GM23338 (cell line): ENCODE results near the gene F7. TPM values are rescaled to one million over a fixed set of nuclear protein-coding genes. Genes with fewer than 3 reads are reported as not detected.
A peak's percentile ranks its signal among the peaks of the same experiment; 100 is the strongest.

Experiments used
- ATAC-seq: fragments of 200-7000 bp; cut with Tn5 transposase; 3 replicates; pipeline ENCODE4 v1.9.1; 2020
- DNase-seq: peaks from one replicate; pipeline ENCODE4 v3.0.0-alpha.2; 2015; ENCODE audit warnings: low spot score
- H2AFZ ChIP-seq: fragments of 200-600 bp; sonication (generic); 2 replicates; pipeline ENCODE4 v1.8.0; 2016; ENCODE audit warnings: antibody characterized with exemption, mild to moderate bottlenecking, moderate library complexity
- H3F3A ChIP-seq: fragments of 200-600 bp; sonication (generic); replicated peaks from 2 replicates; pipeline ENCODE4 v1.8.0; 2017; ENCODE audit warnings: antibody characterized with exemption, mixed run types, low read depth
- H3K27ac ChIP-seq: fragments of 200-600 bp; sonication (generic); 2 replicates; pipeline ENCODE4 v1.6.1; 2016; ENCODE audit warnings: low read depth
- H3K27me3 ChIP-seq: fragments of 200-600 bp; sonication (generic); 2 replicates; pipeline ENCODE4 v1.8.0; 2016; ENCODE audit warnings: mild to moderate bottlenecking, mixed run types, moderate library complexity; ENCODE audit not compliant: insufficient read depth
- H3K36me3 ChIP-seq: fragments of 200-600 bp; sonication (generic); 2 replicates; pipeline ENCODE4 v1.8.0; 2016; ENCODE audit warnings: mild to moderate bottlenecking; ENCODE audit not compliant: insufficient read depth
- H3K4me1 ChIP-seq: fragments of 200-600 bp; sonication (generic); 2 replicates; pipeline ENCODE4 v1.8.0; 2016; ENCODE audit warnings: mild to moderate bottlenecking, moderate library complexity; ENCODE audit not compliant: insufficient read depth
- H3K4me2 ChIP-seq: fragments of 200-600 bp; sonication (generic); 2 replicates; pipeline ENCODE4 v1.7.1; 2017; ENCODE audit warnings: mixed run types
- H3K4me3 ChIP-seq: fragments of 200-600 bp; sonication (generic); 2 replicates; pipeline ENCODE4 v1.6.1; 2016; ENCODE audit warnings: mixed run types
- H3K79me2 ChIP-seq: fragments of 200-600 bp; sonication (generic); replicated peaks from 2 replicates; pipeline ENCODE4 v1.8.0; 2017; ENCODE audit warnings: mild to moderate bottlenecking; ENCODE audit not compliant: insufficient read depth
- H3K9me2 ChIP-seq: fragments of 200-600 bp; sonication (generic); 2 replicates; pipeline ENCODE4 v1.8.0; 2017; ENCODE audit not compliant: insufficient read depth
- H4K20me1 ChIP-seq: fragments of 200-600 bp; sonication (generic); replicated peaks from 2 replicates; pipeline ENCODE4 v1.8.0; 2017; ENCODE audit warnings: mild to moderate bottlenecking; ENCODE audit not compliant: insufficient read depth
- H3K27ac Mint-ChIP-seq: 2 replicates; pipeline ENCODE4 v1.8.0; 2020; ENCODE audit warnings: inconsistent platforms, mild to moderate bottlenecking, moderate library complexity, mixed read lengths
- H3K27me3 Mint-ChIP-seq: 3 replicates; pipeline ENCODE4 v1.8.0; 2022; ENCODE audit warnings: low read depth, mild to moderate bottlenecking, moderate library complexity, mixed read lengths, inconsistent platforms; ENCODE audit not compliant: insufficient read depth, poor library complexity
- H3K36me3 Mint-ChIP-seq: 3 replicates; pipeline ENCODE4 v1.8.0; 2021; ENCODE audit warnings: low read depth, mild to moderate bottlenecking, inconsistent platforms, moderate library complexity, mixed read lengths
- H3K4me1 Mint-ChIP-seq: 3 replicates; pipeline ENCODE4 v1.8.0; 2020; ENCODE audit warnings: mild to moderate bottlenecking, inconsistent platforms, mixed read lengths
- H3K4me3 Mint-ChIP-seq: 3 replicates; pipeline ENCODE4 v1.8.0; 2021; ENCODE audit warnings: moderate library complexity, mild to moderate bottlenecking, inconsistent platforms, mixed read lengths
- H3K9me3 Mint-ChIP-seq: 3 replicates; pipeline ENCODE4 v1.8.0; 2020; ENCODE audit warnings: moderate library complexity, mild to moderate bottlenecking, inconsistent platforms, mixed read lengths
- ETS1 ChIP-seq: IDR thresholded peaks from 2 replicates; pipeline ENCODE4 v1.6.1; 2016; ENCODE audit warnings: antibody characterized with exemption
- EZH2 ChIP-seq: fragments of 200-600 bp; sonication (generic); IDR thresholded peaks from one replicate; pipeline ENCODE4 v1.8.0; 2017; ENCODE audit warnings: antibody characterized with exemption, mild to moderate bottlenecking, low read depth; ENCODE audit not compliant: unreplicated experiment
- JUNB ChIP-seq: IDR thresholded peaks from one replicate; pipeline ENCODE4 v1.6.1; 2016; ENCODE audit warnings: antibody characterized with exemption; ENCODE audit not compliant: unreplicated experiment
- STAT1 ChIP-seq: IDR thresholded peaks from one replicate; pipeline ENCODE4 v1.6.1; 2016; ENCODE audit warnings: antibody characterized with exemption; ENCODE audit not compliant: unreplicated experiment
- ZNF114 ChIP-seq: fragments of 250-450 bp; sonication (Bioruptor Pico); IDR thresholded peaks from 2 replicates; pipeline ENCODE4 v1.5.0; 2020; ENCODE audit warnings: mild to moderate bottlenecking, moderate library complexity
- ZNF331 ChIP-seq: fragments of 250-450 bp; sonication (Bioruptor Pico); IDR thresholded peaks from 2 replicates; pipeline ENCODE4 v1.5.0; 2020; ENCODE audit warnings: low read depth, mild to moderate bottlenecking, moderate library complexity
- polyA plus RNA-seq: library from polyadenylated mRNA; unstranded; fragments of >200 nt; fragmentation: Nextera tagmentation; extraction: Ambion mirVana; gene quantifications from 2 replicates; pipeline ENCODE4 v1.2.1, GENCODE V29; 2016
- total RNA-seq: library from RNA; depleted of rRNA; stranded (reverse); fragments of >200 nt; shearing (Covaris generic); gene quantifications from 2 replicates; pipeline ENCODE4 v1.2.3, GENCODE V29; 2014
- TF ChIP-seq, protein P1 (sequence below): IDR thresholded peaks from one replicate; pipeline ENCODE4 v1.6.1; 2018; ENCODE audit warnings: antibody characterized with exemption; ENCODE audit not compliant: unreplicated experiment
- TF ChIP-seq, protein P2 (sequence below), 2 experiments: fragments of 200-600 bp in 1 of 2; sonication (generic) in 1 of 2; conservative IDR thresholded peaks; 2 replicates each; pipeline versions ENCODE4 v1.5.1 to v1.6.1; 2016 to 2017; ENCODE audit warnings: antibody characterized with exemption in 2 of 2, low read depth in 2 of 2, mild to moderate bottlenecking in 2 of 2, moderate library complexity in 1 of 2

F7 gene
- total and polyA plus RNA-seq, 2 experiments from 2014 or later = 0.16 to 0.24 TPM

GRCh38 chr13:113084943-113085540 lies 20.5 kb upstream of the F7 start (continued):
- no peak for TF ChIP-seq EZH2
- no peak for TF ChIP-seq JUNB
- TF ChIP-seq, protein P1, sequence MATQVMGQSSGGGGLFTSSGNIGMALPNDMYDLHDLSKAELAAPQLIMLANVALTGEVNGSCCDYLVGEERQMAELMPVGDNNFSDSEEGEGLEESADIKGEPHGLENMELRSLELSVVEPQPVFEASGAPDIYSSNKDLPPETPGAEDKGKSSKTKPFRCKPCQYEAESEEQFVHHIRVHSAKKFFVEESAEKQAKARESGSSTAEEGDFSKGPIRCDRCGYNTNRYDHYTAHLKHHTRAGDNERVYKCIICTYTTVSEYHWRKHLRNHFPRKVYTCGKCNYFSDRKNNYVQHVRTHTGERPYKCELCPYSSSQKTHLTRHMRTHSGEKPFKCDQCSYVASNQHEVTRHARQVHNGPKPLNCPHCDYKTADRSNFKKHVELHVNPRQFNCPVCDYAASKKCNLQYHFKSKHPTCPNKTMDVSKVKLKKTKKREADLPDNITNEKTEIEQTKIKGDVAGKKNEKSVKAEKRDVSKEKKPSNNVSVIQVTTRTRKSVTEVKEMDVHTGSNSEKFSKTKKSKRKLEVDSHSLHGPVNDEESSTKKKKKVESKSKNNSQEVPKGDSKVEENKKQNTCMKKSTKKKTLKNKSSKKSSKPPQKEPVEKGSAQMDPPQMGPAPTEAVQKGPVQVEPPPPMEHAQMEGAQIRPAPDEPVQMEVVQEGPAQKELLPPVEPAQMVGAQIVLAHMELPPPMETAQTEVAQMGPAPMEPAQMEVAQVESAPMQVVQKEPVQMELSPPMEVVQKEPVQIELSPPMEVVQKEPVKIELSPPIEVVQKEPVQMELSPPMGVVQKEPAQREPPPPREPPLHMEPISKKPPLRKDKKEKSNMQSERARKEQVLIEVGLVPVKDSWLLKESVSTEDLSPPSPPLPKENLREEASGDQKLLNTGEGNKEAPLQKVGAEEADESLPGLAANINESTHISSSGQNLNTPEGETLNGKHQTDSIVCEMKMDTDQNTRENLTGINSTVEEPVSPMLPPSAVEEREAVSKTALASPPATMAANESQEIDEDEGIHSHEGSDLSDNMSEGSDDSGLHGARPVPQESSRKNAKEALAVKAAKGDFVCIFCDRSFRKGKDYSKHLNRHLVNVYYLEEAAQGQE = no peak
- TF ChIP-seq ETS1 = no peak
- TF ChIP-seq ZNF331 = no peak
- TF ChIP-seq, protein P2, sequence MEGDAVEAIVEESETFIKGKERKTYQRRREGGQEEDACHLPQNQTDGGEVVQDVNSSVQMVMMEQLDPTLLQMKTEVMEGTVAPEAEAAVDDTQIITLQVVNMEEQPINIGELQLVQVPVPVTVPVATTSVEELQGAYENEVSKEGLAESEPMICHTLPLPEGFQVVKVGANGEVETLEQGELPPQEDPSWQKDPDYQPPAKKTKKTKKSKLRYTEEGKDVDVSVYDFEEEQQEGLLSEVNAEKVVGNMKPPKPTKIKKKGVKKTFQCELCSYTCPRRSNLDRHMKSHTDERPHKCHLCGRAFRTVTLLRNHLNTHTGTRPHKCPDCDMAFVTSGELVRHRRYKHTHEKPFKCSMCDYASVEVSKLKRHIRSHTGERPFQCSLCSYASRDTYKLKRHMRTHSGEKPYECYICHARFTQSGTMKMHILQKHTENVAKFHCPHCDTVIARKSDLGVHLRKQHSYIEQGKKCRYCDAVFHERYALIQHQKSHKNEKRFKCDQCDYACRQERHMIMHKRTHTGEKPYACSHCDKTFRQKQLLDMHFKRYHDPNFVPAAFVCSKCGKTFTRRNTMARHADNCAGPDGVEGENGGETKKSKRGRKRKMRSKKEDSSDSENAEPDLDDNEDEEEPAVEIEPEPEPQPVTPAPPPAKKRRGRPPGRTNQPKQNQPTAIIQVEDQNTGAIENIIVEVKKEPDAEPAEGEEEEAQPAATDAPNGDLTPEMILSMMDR (conservative IDR thresholded peaks at IDR 0.05; ENCODE audit: low read depth in 2 of 2) = no peak
- no peak for TF ChIP-seq STAT1
- no peak for TF ChIP-seq ZNF114 (CRISPR knock-in tag)

DNA sequence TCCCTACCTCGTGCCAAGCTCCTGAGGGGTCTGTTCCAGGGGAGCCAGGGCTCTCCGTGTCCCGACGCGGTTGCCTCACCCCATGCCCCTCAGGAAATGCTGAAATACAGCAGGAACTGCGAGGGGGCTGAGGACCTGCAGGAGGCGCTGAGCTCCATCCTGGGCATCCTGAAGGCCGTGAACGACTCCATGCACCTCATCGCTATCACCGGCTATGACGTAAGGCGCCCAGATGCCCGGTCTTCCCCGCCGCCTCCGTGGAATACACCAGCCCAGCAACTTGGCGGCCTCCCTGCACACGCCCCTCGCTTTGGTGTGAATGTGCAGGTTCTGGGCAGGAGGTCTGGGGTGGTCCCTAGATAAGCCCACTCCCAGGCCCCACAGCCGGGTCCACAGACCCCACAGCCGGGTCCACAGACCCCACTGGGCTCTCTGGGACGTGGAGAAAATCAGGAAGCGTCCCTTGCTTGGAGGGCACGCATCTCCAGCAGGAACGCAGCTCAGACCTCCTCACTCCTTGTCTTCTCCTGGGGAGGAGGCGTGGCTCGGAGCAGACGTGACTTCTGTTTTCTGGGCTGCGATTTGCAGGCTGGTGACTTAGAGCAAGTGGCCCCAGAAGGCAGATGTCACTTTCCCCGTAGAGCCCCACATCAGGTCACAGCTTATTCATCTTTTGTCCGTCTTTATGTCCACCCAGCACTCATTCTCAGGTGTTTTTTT lies 19.4 kb upstream of the F7 start:
- Mint-ChIP-seq H3K9me3 (no peaks in the 10 kb centered on the region), H3K27me3 (peaks cover 17% of the 10 kb centered on the region), H3K27ac (no peak overlapping the region), H3K4me3 (no peak overlapping the region), H3K36me3 (peaks cover 3% of the 10 kb centered on the region; the same call in 1 of the 3 replicates), H3K4me1 (peaks cover 17% of the 10 kb centered on the region)
- ATAC-seq = peak; percentile 57
- Histone ChIP-seq H3K4me1 (no peaks in the 10 kb centered on the region), H3K36me3 (no peaks in the 10 kb centered on the region), H3F3A (0 out of 2 replicates have a peak, but pooled peaks cover 4% of the 10 kb centered on the region), H3K9me2 (no peaks in the 10 kb centered on the region), H4K20me1 (no peaks in the 10 kb centered on the region), H3K4me3 (no peak overlapping the region), H3K4me2 (no peak overlapping the region), H3K27ac (no peak overlapping the region), H2AFZ (no peak overlapping the region), H3K79me2 (no peaks in the 10 kb centered on the region), H3K27me3 (no peaks in the 10 kb centered on the region)
- peak; percentile 74 for DNase-seq
- TF ChIP-seq STAT1 = no peak
- TF ChIP-seq, protein P2 (conservative IDR thresholded peaks at IDR 0.05; ENCODE audit: low read depth in 2 of 2) = peak; percentile 49 to 79
